Stimulated activated CD8-positive, alpha-beta memory T cell treated with anti-CD3 and anti-CD28 coated beads, Interleukin-15, amount 100 ng/mL, for 4 hours (primary cell): ENCODE measurements around the gene ERC1.
"Not testable (repeated sequence)": the region's sequence is repeated elsewhere in the genome, so short reads cannot be mapped to it uniquely, and the experiment has no call there.

Experiments used
- DNase-seq, 2 donors: peaks; one replicate each; pipeline ENCODE4 v3.0.0-alpha.2; 2020; ENCODE audit warnings: low read depth in 2 of 2

ERC1 gene

DNA sequence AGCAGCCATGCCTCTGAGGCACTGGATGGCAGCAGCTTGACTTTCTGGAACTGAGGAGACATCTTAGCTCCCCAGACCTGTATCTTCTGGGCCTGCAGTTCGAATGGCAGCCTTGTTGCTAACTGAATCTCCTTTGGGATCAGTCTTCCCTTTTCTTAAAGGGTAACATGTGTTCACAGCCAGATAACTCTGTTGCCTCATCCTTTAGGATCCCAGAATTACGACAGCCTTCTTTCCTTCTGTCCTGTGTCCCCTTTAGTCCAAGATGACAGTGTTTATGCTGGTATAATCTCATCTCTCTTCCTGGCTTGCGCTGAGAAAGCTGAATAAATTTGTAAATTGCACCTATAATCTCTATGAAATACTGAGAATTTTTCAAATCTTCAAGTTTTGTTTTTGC, 9.1 kb upstream of the ERC1 start:
- no peak for DNase-seq

DNA sequence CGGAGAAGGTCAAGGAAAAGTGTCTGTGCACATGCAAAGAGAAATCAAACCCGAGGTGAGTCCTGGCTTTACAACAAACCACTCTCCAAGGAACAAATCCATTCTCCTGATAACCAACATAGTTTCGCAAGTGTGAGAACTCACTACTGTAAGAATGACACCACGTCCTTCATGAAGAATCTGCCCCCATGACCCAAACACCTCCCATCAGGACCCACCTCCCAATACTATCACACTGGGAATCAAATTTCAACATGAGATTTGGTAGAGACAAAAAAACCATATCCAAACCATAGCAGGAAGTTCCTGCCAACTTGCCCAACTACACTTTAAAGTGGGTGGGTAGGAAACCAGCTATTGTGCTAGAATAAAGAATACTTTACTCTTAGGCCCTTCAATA, 2.4 kb upstream of the ERC1 start:
- no peak for DNase-seq

DNA sequence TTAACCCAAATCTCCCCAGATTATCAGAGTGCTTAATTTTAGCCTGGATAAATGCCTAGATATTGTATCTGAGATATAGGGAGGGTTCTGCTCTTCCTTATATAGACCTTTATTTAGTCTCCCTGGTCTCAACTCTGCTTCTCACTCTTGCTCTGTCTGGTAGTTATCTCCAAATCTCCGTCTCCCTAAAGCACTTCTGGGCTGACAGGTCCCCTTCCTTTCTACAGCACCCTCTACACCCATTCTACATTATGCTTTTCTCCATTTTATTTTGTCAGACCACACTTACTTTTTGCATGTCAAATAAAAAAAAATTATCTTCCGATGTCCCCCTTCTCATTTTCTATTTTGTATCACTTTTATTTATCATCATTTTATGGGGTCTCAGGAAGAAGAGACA, 2.0 kb upstream of the ERC1 start:
- DNase-seq: no peak

DNA sequence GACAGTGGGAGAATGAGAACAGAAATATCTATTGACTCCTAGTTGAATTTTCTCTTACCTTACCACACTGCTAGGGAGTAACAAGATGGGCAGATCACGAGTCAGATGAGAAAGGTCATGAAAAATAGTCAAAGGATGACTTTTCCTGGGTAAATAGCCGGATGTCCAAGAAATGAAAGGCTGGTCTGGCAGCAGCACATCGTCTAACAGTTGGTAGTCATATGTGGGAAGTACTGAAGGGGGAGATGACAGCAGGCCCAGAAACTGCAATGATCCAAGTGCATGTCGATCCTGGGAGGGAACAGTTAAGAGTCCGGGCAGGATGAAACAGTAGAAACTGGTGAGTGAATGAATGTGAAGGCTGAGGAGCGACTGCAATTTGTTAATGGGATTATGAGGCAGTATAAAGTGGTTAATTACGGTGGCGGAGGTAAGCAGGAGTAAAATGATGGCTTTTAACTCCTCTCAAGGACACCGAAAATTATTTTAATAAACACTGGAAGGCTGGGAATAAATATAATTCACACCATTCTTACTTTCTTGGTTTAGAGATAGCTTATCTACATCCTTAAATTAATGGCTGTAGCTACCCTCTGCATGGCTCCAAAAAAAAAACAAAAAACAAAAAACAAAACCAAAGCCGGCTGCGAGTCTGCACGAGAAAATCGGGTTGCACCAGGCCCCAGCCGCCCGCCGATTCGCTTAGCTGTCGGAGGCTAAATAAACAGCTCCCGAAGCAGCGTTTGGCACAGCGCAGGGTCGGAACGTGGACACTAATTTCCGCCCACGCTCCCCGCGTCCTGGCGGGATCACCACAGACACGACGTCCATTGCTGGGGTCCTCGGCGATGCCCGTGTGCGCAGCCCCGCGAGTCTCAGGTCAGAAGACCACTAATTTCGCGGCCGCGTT, 1.0 kb upstream of the ERC1 start:
- DNase-seq: peak in 1 of 2 donors; percentile 1

DNA sequence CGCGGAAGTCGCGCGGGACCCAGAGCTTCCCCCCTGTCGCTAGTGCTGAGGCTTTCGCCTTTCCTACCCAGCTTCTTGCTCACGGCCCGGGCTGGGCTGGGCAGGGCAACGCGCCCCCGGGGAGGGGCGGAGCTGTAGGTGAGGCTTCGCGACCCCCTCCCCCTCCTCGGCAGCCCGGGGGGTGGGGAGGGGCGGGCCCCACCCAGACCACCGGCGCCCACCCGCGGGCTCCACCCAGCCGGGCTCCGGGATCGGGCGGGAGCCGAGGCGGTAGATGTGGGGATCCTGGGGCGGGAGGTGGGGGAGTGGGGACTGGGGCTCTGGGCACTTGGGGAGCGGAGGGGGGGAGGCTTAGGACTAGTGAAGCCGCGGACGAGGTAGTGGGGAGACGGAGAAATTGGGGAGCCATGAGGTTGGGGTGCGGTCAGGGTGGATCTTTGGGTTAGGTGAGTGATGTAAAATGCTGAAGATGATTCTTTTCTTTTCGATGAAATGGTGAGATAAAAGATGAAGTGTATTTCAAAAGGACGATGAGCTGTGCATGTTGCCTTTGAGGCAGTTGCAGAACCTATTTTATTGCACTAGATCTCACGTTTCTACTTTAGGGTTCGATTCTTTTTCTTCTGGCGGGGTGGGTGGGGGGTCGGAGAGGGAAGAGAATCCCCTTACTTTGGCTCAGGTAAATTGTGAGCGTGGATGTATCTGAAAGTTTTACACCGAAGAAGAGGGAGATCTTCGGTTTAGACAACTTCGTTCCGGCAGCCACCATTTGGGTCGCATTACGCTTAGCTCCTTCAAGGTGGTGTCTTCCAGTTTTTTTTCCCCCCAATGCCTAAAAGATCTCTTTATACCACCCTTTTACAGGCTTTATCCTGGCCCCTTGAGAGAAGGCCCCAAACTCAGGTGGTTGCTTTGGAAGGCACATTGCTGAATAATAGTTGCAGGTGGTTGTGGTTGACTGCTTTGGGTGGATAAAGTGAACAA, 619 bp downstream of the ERC1 start:
- no peak for DNase-seq

DNA sequence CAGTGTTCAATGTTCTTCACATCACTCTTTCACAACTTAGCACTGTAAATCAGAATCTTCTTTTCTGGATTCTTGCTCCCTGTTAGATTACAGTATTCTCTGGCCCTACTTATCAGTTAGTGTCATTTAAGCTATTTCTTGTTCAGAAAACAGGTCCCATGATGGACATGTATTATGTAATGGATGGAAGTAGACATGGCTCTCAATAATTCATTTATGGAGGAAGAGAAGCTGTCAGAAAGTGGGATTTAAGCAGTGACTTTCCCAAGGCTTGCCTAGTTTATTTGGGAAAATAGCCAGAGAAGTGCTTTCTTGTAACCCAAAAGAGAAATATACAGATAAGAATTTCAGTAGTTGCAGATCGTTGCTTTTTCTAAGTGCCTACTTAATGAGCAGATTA, 1.6 kb downstream of the ERC1 start:
- DNase-seq: no peak

DNA sequence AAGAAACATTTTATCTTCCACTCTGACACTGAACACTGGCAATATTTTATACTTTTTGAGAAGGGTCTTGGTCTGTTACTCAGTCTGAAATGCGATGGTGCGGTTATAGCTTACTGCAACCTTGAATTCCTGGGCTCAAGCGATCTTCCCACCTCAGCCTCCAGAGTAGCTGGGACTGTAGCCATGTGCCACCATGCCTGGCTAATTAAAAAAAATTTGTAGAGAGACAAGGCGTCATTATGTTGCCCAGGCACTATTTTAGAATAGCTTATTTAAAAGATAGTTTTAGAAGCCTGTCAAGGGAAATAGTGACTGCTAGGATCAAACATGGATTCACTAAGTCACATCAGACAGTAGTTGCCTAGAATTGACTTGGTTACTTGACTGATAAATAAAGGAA, 5.9 kb downstream of the ERC1 start:
- DNase-seq: no peak

DNA sequence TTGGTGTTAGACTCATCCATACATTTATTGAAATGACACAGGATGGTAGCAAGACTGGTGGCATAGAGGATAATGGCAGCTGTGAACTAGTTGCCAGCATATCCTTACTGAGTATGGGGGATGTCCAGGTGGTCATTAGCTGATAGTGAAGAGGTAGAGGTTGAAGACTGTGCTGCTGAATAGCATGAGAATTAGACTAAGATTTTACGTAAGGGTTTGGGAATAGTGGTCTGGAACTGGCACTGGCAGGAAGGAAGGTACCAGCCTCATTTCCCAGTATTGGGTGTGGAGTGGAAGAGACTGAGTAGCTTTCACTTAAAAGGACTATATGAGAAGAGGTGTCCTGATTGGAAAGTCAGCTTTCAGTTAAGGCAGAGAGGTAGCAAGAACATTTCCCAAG, 6.5 kb downstream of the ERC1 start:
- no peak for DNase-seq

DNA sequence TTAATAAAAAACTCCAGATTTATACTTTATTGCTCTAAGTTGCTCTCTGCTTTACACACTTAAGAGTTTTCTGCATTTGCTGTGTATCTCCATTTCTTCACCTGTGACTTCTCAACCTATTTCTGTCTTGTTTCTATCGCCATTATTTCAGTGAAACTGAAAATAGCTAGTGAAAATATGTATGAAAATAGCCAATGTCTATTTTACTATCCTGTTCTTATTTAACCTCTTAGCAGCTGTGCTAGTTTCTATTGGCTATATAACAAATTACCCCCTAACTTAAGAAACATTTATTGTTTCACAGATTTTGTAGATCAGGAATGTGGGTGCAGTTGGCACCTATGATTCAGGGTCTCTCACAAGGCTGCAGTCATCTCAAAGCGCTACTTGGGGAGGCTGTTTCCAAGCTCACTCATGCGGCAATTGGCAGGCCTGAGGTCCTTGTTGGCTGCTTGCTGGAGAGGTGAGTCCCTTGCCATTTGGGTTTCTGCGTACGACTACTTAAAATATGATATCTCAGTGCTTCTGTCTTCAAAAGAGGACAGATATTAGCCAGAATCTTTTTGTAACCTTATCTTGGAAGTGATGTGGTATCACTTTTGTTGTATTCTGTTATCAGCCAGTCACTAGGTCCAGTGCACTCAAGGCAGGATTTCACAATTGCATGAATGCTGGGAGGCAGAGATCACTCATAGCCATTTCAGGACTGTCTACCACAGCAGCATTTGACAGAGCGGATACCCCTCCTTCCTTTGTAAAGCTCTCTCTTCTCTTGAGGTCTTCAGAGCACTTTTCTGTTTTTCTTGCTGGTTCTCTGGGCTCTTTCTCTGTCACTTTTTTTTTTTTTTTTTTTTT, 7.2 kb downstream of the ERC1 start:
- no peak for DNase-seq

DNA sequence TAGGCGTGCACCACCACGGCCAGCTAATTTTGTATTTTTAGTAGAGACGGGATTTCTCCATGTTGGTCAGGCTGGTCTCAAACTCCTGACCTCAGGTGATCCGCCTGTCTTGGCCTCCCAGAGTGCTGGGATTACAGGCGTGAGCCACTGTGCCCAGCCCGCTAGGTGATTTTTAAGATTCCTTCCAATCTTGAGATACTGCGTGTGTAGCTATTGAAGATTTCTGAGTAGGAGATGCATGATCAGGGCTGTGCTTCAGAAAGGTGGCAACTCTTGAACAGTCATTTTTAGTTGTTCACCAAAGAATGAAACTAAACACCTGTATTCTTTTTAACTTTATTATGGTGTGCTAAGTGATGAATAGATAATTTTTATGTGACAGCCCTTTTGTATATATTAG, 8.7 kb downstream of the ERC1 start:
- not testable (repeated sequence) for DNase-seq

DNA sequence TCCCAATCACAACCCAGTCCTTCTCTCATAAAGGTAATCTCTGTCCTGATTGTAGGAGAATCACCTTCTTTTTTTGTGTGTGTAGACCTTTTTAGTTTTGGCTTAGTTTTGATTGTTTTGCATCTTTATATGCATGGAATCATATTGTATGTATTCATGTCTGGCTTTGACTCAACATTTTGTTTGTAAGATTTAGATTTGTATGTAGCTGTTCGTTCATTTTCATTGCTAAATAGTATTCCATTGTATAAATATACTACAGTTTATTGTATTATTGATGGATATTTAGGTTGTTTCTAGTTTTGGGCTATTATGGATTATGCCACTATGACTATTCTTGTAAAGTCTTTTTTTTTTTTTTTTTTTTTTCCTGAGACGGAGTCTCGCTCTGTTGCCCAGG, 10.5 kb downstream of the ERC1 start:
- no peak for DNase-seq

DNA sequence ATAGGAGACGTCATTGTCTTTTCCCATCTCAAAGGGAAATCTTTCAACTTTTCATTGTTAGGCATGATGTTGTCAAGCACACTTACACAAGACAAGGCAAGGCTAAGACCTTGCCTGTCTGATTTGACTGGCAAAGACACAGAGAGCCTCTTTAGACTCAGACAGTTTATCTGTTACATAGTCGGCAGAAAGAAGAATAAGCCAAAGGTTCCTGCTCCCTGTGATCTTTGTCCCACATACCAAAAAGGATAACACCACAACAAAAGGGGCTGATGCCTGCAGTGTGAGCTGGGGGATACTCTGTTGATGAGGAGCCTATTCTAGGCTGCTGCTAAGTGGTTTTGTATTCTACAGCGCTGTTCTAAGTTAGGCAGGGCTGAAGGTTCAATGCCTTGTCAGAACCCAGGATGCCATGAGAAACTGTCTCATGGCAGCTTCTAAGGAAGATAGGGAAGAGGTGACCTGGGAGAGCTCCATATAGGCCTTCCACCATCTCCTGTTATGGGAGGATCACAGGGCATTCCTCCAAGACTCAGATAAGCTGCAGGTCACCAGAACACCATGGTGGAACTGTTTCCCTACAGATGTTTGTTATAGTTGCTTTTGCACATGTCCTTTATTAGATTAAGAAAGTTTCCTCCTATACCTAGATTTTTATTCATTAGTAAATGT, 12.7 kb downstream of the ERC1 start:
- DNase-seq: no peak

DNA sequence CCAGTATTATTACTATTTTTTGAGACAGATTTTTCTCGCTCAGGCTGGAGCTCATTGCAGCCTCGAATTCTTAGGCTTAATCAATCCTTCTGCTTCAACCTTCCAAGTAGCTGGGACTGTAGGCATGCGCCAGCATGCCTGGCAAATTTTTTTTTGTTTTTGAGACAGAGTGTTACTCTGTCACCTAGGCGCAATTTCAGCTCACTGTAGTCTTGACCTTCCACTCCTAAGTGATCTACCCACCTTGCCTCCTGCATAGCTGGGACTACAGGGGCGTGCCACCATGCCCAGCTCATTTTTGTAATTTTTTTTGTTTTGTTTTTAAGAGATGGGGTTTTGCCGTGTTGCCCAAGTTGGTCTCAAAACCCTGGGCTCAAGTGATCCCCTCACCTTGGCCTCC, 15.2 kb downstream of the ERC1 start:
- no peak for DNase-seq

DNA sequence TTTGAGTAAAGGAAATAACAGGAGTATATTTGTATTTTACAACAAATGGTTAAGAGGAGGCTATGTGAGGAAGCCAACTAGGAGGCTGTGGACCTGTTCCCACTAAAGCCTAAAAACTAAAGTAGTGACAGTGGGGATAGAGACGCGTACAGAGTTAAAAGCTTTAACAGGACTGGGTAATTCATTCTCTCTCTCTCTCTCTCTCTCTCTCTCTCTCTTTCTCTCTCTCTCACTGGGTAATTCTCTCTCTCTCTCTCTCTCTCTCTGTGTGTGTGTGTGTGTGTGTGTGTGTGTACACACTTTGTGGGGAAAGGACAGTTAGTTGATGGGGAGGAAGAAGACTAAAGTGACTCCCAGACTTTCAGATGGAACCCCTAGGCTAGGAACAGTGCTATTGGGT, 16.3 kb downstream of the ERC1 start:
- no peak for DNase-seq

DNA sequence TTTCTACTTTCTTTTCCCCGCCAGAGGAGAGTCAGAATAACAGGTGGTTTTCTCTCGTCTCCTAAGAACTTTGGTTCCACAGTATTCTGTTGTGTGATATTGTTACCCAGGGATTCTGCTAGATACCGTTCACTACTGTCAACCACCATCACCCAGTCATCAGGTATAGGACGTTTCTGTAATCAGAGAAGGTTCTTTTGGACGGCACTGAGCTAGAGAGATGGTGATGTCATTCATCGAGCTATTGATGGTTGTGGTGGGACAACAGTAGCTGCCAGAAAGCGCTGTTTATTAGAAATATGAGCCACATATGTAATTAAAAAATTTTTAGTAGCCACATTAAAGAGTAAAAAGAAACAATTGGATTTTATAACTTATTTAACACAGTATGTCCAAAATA, 17.0 kb downstream of the ERC1 start:
- no peak for DNase-seq

DNA sequence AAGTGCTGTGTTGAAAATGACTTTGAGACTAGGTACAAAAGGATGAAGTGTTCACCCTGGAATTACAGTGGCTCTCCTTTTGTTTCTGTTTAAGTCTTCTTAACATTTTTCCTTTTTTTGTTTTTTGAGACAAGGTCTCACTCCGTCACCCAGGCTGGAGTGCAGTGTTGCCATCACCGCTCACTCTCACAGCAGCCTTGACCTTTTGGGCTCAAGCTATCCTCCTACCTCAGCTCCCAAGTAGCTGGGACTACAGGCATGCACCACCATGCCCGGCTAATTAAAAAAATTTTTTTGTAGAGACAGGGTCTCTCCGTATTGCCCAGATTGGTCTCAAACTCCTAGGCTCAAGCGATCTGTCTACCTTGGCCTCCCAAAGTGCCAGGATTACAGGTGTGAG, 20.1 kb downstream of the ERC1 start:
- DNase-seq: no peak

DNA sequence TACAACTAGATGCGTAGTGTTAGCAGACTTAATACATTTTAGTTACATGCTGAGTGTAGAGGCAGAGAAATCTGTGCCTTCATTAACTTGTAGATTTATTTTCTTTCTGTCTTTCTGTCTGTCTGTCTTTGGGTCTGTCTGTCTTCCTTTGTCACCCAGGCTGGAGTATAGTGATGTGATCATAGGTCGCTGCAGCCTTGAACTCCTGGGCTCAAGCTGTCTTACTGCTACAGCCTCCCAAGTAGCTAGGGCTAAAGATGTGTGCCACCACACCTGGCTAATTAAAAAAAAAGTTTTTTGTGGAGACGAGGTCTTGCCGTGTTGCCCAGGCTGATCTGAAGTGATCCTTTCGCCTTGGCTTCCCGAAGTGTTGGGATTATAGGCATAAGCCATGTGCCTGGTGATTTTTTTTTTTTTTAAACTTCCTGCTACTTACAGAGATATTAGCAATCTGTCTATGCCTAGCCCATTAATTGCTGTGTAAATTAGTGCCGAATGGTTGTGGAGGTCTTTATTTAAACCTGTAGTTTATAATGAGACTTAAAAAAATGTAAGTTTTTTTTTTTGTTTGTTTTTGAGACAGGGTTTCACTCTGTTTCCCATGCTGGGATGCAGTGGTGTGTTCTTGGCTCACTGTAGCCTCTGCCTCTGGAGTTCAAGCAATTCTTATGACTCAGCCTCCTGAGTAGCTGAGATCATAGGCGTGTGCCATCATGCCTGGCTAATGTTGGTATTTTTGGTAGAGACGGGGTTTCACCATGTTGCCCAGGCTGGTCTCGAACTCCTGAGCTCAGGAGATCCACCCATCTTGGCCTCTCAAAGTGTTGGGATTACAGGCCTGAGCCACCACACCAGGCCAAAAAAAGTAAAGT, 22.8 kb downstream of the ERC1 start:
- no peak for DNase-seq

DNA sequence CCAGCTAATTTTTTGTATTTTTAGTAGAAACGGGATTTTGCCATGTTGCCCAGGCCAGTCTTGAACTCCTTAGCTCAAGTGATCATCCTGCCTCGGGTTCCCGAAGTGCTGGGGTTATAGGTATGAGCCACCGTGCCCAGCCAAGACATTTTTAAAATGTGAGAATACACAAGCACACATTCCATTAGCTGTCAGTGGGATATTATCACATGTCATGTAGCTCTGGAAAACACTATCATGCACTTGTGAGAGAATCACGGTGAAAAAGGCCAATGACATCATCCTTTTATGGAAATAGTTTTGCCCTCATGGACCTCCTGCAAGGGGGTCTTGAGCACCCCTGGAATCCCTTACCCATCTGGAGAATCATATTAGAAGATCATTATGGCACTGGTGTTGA, 28.3 kb downstream of the ERC1 start:
- no peak for DNase-seq

DNA sequence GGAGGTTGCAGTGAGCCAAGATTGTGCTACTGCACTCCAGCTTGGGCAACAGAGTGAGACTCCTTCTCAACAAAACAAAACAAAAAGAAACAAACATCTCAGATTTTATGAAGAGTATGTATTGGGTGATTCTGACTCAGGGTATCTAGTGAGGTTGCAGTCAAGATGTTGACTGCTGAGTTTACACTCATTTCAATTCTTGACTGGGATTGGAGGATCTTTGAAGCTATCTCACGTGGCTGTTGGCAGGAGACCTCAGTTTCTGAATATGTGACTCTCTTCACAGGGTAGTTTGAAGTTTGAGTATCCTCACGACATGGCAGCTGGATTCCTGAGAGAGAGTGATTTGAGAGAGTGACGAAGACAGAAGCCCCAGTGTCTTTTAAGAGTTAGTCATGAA, 29.4 kb downstream of the ERC1 start:
- DNase-seq: no peak
